K562 (cell line): ENCODE data around the gene CTNNA3. TPM values are rescaled to one million over a fixed set of nuclear protein-coding genes. Genes with fewer than 3 reads are reported as not detected.

Source experiments
- ATAC-seq: fragments of 200-7000 bp; cut with Tn5 transposase; 3 replicates; pipeline ENCODE4 v1.9.1; 2020; ENCODE audit warnings: moderate library complexity
- BruUV-seq: library from RNA; stranded (reverse); fragments of 400-500 nt; replicated peaks from 2 replicates; lab custom pipeline; 2021; lab: Mats Ljungman, UMichigan
- CTCF ChIA-PET: fragments of 300-600 bp; formaldehyde crosslinking; extraction: SDS; loops from one replicate; lab custom pipeline; 2021; ENCODE audit warnings: low intra/inter-chr PET ratio; lab: Yijun Ruan, JAX
- POLR2A ChIA-PET: fragments of 300-600, 350-650 bp; sonication (Branson Sonifier 250); formaldehyde crosslinking; extraction: SDS; loops from one replicate; lab custom pipeline; 2021; ENCODE audit warnings: antibody characterized with exemption, inconsistent platforms; lab: Yijun Ruan, JAX
- DNase-seq, 4 experiments: peaks; one replicate each; pipeline versions ENCODE4 v3.0.0 to v3.0.0-alpha.2; 2011 to 2018; ENCODE audit warnings: low spot score in 3 of 4, mixed read lengths in 3 of 4; ENCODE audit errors: extremely low read depth in 1 of 4
- FAIRE-seq: peaks from 2 replicates; lab custom pipeline; 2011; peaks lifted over from hg19 to GRCh38; lab: Jason Lieb, UNC
- H2AFZ ChIP-seq: 2 replicates; pipeline ENCODE4 v1.6.0; 2011; ENCODE audit warnings: low read depth, low read length, control low read depth, inconsistent platforms
- H3K27ac ChIP-seq: fragments of 200-600 bp; 3 replicates; pipeline ENCODE4 v1.8.0; 2011; ENCODE audit warnings: low read depth, mild to moderate bottlenecking, control low read depth, inconsistent platforms, low read length, moderate library complexity, mixed read lengths; ENCODE audit errors: extremely low read depth
- H3K27me3 ChIP-seq, 2 experiments: fragments of 300-600 bp in 1 of 2; 2 replicates in 1 of 2; 3 replicates in 1 of 2; pipeline versions ENCODE4 v1.6.0 to v1.8.0; 2011; ENCODE audit warnings: inconsistent platforms in 2 of 2, low read length in 2 of 2, mild to moderate bottlenecking in 1 of 2, mixed read lengths in 1 of 2, moderate library complexity in 1 of 2; ENCODE audit not compliant: control insufficient read depth in 2 of 2, insufficient read depth in 2 of 2
- H3K36me3 ChIP-seq: fragments of 300-600 bp; 3 replicates; pipeline ENCODE4 v1.8.0; 2011; ENCODE audit warnings: mild to moderate bottlenecking, low read length, inconsistent platforms; ENCODE audit not compliant: control insufficient read depth, insufficient read depth
- H3K4me1 ChIP-seq, 2 experiments: fragments of 200-600 bp in 1 of 2; replicated peaks in 1 of 2; 2 replicates in 1 of 2; 3 replicates in 1 of 2; pipeline versions ENCODE4 v1.5.1 to v1.8.0; 2011; ENCODE audit warnings: inconsistent platforms in 2 of 2, low read length in 2 of 2, mild to moderate bottlenecking in 1 of 2, mixed read lengths in 1 of 2, moderate library complexity in 1 of 2; ENCODE audit not compliant: control insufficient read depth in 2 of 2, insufficient read depth in 2 of 2
- H3K4me2 ChIP-seq: 2 replicates; pipeline ENCODE4 v1.6.1; 2011; ENCODE audit warnings: low read length, control low read depth, inconsistent platforms, mixed read lengths; ENCODE audit not compliant: insufficient read depth
- H3K4me3 ChIP-seq: fragments of 200-600 bp; sonication (generic), shearing (Covaris generic); 2 replicates; pipeline ENCODE4 v1.5.1; 2016; ENCODE audit warnings: control low read depth, inconsistent platforms
- H3K79me2 ChIP-seq: fragments of 200-600 bp; 3 replicates; pipeline ENCODE4 v1.8.0; 2011; ENCODE audit warnings: low read length, inconsistent platforms; ENCODE audit not compliant: control insufficient read depth, insufficient read depth
- H3K9ac ChIP-seq, 2 experiments: 2 replicates each; pipeline versions ENCODE4 v1.6.0 to v1.6.1; 2011; ENCODE audit warnings: low read depth in 2 of 2, low read length in 2 of 2, control low read depth in 1 of 2, inconsistent platforms in 1 of 2, mild to moderate bottlenecking in 1 of 2, mixed read lengths in 1 of 2; ENCODE audit not compliant: insufficient read depth in 1 of 2
- H3K9me1 ChIP-seq: one replicate; pipeline ENCODE4 v1.6.0; 2011; ENCODE audit warnings: inconsistent platforms, mild to moderate bottlenecking, low read length, moderate library complexity; ENCODE audit not compliant: control insufficient read depth, insufficient read depth
- H3K9me3 ChIP-seq: replicated peaks from 2 replicates; pipeline ENCODE4 v1.5.1; 2011; ENCODE audit warnings: low read depth, low read length, inconsistent platforms; ENCODE audit not compliant: control insufficient read depth, insufficient read depth
- H4K20me1 ChIP-seq: replicated peaks from 2 replicates; pipeline ENCODE4 v1.6.1; 2011; ENCODE audit warnings: low read length, inconsistent platforms, mixed read lengths; ENCODE audit not compliant: control insufficient read depth, insufficient read depth
- ATF3 ChIP-seq, 2 experiments: fragments of 450-650 bp in 1 of 2; sonication (generic) in 1 of 2; formaldehyde crosslinking in 1 of 2; IDR thresholded peaks in 1 of 2; conservative IDR thresholded peaks in 1 of 2; 2 replicates each; pipeline versions ENCODE4 v1.6.1 to v1.8.1; 2016 to 2023; ENCODE audit warnings: mild to moderate bottlenecking in 2 of 2, moderate library complexity in 2 of 2, inconsistent platforms in 1 of 2, missing genetic modification reagents in 1 of 2
- CBFB ChIP-seq: sonication (generic); formaldehyde crosslinking; IDR thresholded peaks from 2 replicates; pipeline ENCODE4 v1.4.0; 2020; ENCODE audit warnings: mild to moderate bottlenecking, missing genetic modification reagents
- CHD2 ChIP-seq: IDR thresholded peaks from 2 replicates; pipeline ENCODE4 v1.6.1; 2011; ENCODE audit warnings: low read depth, low read length
- FOXK1 ChIP-seq: sonication (generic); formaldehyde crosslinking; IDR thresholded peaks from 2 replicates; pipeline ENCODE4 v1.8.0; 2022; ENCODE audit warnings: missing genetic modification reagents, mild to moderate bottlenecking, borderline replicate concordance
- MAZ ChIP-seq, 2 experiments: fragments of 450-650 bp in 1 of 2; sonication (generic) in 1 of 2; formaldehyde crosslinking; IDR thresholded peaks in 1 of 2; conservative IDR thresholded peaks in 1 of 2; 2 replicates each; pipeline versions ENCODE4 v1.4.0 to v1.5.0; 2020; ENCODE audit warnings: mild to moderate bottlenecking in 1 of 2, missing genetic modification reagents in 1 of 2
- NR2F6 ChIP-seq: fragments of 450-650 bp; formaldehyde crosslinking; IDR thresholded peaks from 2 replicates; pipeline ENCODE4 v1.4.0; 2020; ENCODE audit warnings: mild to moderate bottlenecking
- STAT5B ChIP-seq: fragments of 250-450 bp; sonication (Bioruptor Pico); IDR thresholded peaks from 2 replicates; pipeline ENCODE4 v1.8.0; 2021; ENCODE audit warnings: mild to moderate bottlenecking, inconsistent platforms
- TRIM25 ChIP-seq: fragments of 450-650 bp; IDR thresholded peaks from 2 replicates; pipeline ENCODE4 v1.7.0; 2016; ENCODE audit warnings: borderline replicate concordance
- TSHZ1 ChIP-seq: fragments of 250-450 bp; sonication (Bioruptor Pico); IDR thresholded peaks from 2 replicates; pipeline ENCODE4 v1.4.0; 2020; ENCODE audit warnings: mild to moderate bottlenecking, moderate library complexity
- WGBS: fragments of 100-300 bp; shearing (Covaris generic); methylation state at CpG from one replicate; pipeline ENCODE4 v1.1.6; 2016; ENCODE audit warnings: low coverage, mixed read lengths; ENCODE audit not compliant: insufficient coverage; ENCODE audit errors: missing lambda C conversion rate; 5-methylcytosine and 5-hydroxymethylcytosine counted together
- in situ Hi-C: fragments of 300-500 bp; cut with MboI; formaldehyde crosslinking; loops from 4 replicates; pipeline ENCODE4 v1.15.0; 2018; ENCODE audit warnings: inconsistent platforms, mixed read lengths
- intact Hi-C: fragments of 100-400 bp; cut with micrococcal nuclease; formaldehyde crosslinking; loops from 2 replicates; pipeline ENCODE4 v1.14.2; 2022
- polyA plus RNA-seq, 8 experiments: library from polyadenylated mRNA; depleted of rRNA in 4 of 8; stranded (reverse) in 5 of 8; unstranded in 3 of 8; fragments of >200 nt; fragmentation: Nextera tagmentation in 2 of 8; fragmentation: Illumina TruSeq in 1 of 8; extraction: Ambion mirVana in 2 of 8; extraction: Trizol in 1 of 8; gene quantifications; 2 replicates each; pipeline versions ENCODE4 v1.2.1 to v1.2.3, GENCODE V29; 2011 to 2014; ENCODE audit warnings: inconsistent platforms in 1 of 8, missing spikeins in 1 of 8
- total RNA-seq, 7 experiments: library from RNA; depleted of rRNA in 6 of 7; stranded (reverse); fragments of >200 nt in 6 of 7; fragmentation: Illumina TruSeq in 2 of 7; extraction: Trizol in 2 of 7; gene quantifications; 2 replicates each; pipeline versions ENCODE4 v1.2.1 to v1.2.3, GENCODE V29; 2011 to 2021; ENCODE audit warnings: low replicate concordance in 1 of 7

CTNNA3 gene
- total and polyA plus RNA-seq, 9 of the 15 experiments (the other 6 are each of a cell fraction or from before 2014, with no cell fraction given) = 0.04 TPM; not detected in 8

- ChIA-PET POLR2A (no interaction called here), CTCF (no interaction called here)
- Histone ChIP-seq H3K9me3 (no peaks in the 10 kb centered on the region), H3K36me3 (no peaks in the 10 kb centered on the region), H3K27ac (no peak overlapping the region), H3K4me1 (no peaks in the 10 kb centered on the region), H4K20me1 (no peaks in the 10 kb centered on the region), H2AFZ (no peak overlapping the region), H3K9ac (no peak overlapping the region), H3K4me3 (no peak overlapping the region), H3K9me1 (no peaks in the 10 kb centered on the region), H3K27me3 (no peaks in the 10 kb centered on the region), H3K79me2 (no peaks in the 10 kb centered on the region), H3K4me2 (no peak overlapping the region)
- FAIRE-seq (no peak), ATAC-seq (no peak), DNase-seq (no peak)
- WGBS = 2% methylated on average over 2 of the region's 2 CpGs
- intact Hi-C loops = no loop called here
- TF ChIP-seq TSHZ1 (CRISPR knock-in tag) (no peak), CHD2 (no peak)
- in situ Hi-C loops = no loop called here
- no TSS peak for BruUV-seq
Measured at GRCh38 chr10:67550046-67550445, 145.9 kb downstream of the CTNNA3 start.

- in situ Hi-C loops = no loop called here
- H4K20me1 ChIP-seq = no peaks in the 10 kb centered on the region
- no peaks in the 10 kb centered on the region for H3K9me3 ChIP-seq
- POLR2A ChIA-PET = no interaction called here
- no peak for TF ChIP-seq CBFB (CRISPR knock-in tag)
- TF ChIP-seq NR2F6 (CRISPR knock-in tag) = no peak
- TF ChIP-seq FOXK1 = no peak
- TF ChIP-seq STAT5B (CRISPR knock-in tag) = no peak
- TF ChIP-seq MAZ (CRISPR knock-in tag; conservative IDR thresholded peaks at IDR 0.05 in 1 of 2, IDR thresholded peaks at IDR 0.05 in 1 of 2) = no peak
- no peak for TF ChIP-seq ATF3 (IDR thresholded peaks at IDR 0.05)
- TF ChIP-seq ATF3 (CRISPR knock-in tag; conservative IDR thresholded peaks at IDR 0.05) = no peak
- no peak for TF ChIP-seq TRIM25
- no peak overlapping the region for H3K9ac ChIP-seq
- ATAC-seq (no peak), FAIRE-seq (no peak), DNase-seq (no peak)
- no peak overlapping the region for H3K4me3 ChIP-seq
- 3% methylated on average over 2 of the region's 2 CpGs for WGBS
- H3K27ac ChIP-seq = no peak overlapping the region
- CTCF ChIA-PET = no interaction called here
- no peak overlapping the region for H2AFZ ChIP-seq
- no peaks in the 10 kb centered on the region for H3K79me2 ChIP-seq
- H3K36me3 ChIP-seq = no peaks in the 10 kb centered on the region
- H3K9me1 ChIP-seq = no peaks in the 10 kb centered on the region
- H3K4me2 ChIP-seq = no peak overlapping the region
- BruUV-seq = no TSS peak
- no peaks in the 10 kb centered on the region for H3K27me3 ChIP-seq
- no peaks in the 10 kb centered on the region for H3K4me1 ChIP-seq
- intact Hi-C loops = no loop called here
Measured at GRCh38 chr10:67549390-67549789, 146.6 kb downstream of the CTNNA3 start.
